Body of pancreas (tissue), 4 donors: ENCODE results near the gene DST. TPM values are rescaled to one million over a fixed set of nuclear protein-coding genes. Genes with fewer than 3 reads are reported as not detected.

ENCODE experiments used
- ATAC-seq: fragments of 150-250 bp; one replicate; pipeline ENCODE4 v1.9.1; 2016
- DNase-seq, 4 donors: peaks; one replicate each; pipeline ENCODE4 v3.0.0-alpha.2; 2019
- H3K27ac ChIP-seq, 4 donors: fragments of 200-600 bp; sonication (generic); 1 replicate in 3 of 4; 2 replicates in 1 of 4; pipeline versions ENCODE4 v1.5.1 to v1.6.1; 2016 to 2019; ENCODE audit warnings: mild to moderate bottlenecking in 1 of 4, mixed read lengths in 1 of 4, moderate library complexity in 1 of 4
- H3K27me3 ChIP-seq, 2 donors: fragments of 200-600 bp; sonication (generic); one replicate each; pipeline ENCODE4 v1.6.0; 2016; ENCODE audit warnings: mild to moderate bottlenecking in 1 of 2
- H3K36me3 ChIP-seq, 2 donors: fragments of 200-600 bp; sonication (generic); replicated peaks in 1 of 2; 2 replicates each; pipeline ENCODE4 v1.5.1; 2016; ENCODE audit warnings: low read depth in 2 of 2; ENCODE audit not compliant: insufficient read depth in 1 of 2
- H3K4me1 ChIP-seq: fragments of 200-600 bp; sonication (generic); one replicate; pipeline ENCODE4 v1.6.0; 2016
- H3K4me3 ChIP-seq, 2 donors: fragments of 200-600 bp; sonication (generic); 1 replicate in 1 of 2; 2 replicates in 1 of 2; pipeline ENCODE4 v1.5.1; 2016 to 2019
- H3K9me3 ChIP-seq, 3 donors: fragments of 200-600 bp; sonication (generic); 1 replicate in 2 of 3; 2 replicates in 1 of 3; pipeline ENCODE4 v1.5.1; 2016
- CTCF ChIP-seq, 7 experiments: fragments of 450-650 bp in 4 of 7; fragments of 200-600 bp in 3 of 7; sonication (generic) in 3 of 7; IDR thresholded peaks; one replicate each; pipeline ENCODE4 v1.5.1; 2016 to 2019; ENCODE audit warnings: antibody characterized with exemption in 7 of 7
- POLR2A ChIP-seq, 3 donors: fragments of 450-650 bp; IDR thresholded peaks; one replicate each; pipeline ENCODE4 v1.6.1; 2016; ENCODE audit warnings: antibody characterized with exemption in 3 of 3, mild to moderate bottlenecking in 2 of 3
- WGBS, 2 donors: methylation state at CpG; one replicate each; pipeline ENCODE4 v1.1.5; 2017; 5-methylcytosine and 5-hydroxymethylcytosine counted together
- intact Hi-C: fragments of 100-400 bp; cut with DNase I; formaldehyde crosslinking; loops from one replicate; pipeline ENCODE4 v1.15.1; 2023
- total RNA-seq, 2 donors: library from RNA; depleted of rRNA; stranded (reverse); fragments of >200 nt; gene quantifications; one replicate each; pipeline ENCODE4 v1.1.0, GENCODE V29; 2016

DST gene
- 100 to 1,000 TPM; 105 to 117 TPM for total RNA-seq

GRCh38 chr6:56642366-56643261, at the start of gene DST:
Gene DST, minus strand, starts transcription at chr6:56642889.
- DNase-seq (no peak), ATAC-seq (no peak)
- Histone ChIP-seq H3K4me1 (no peaks in the 10 kb centered on the region), H3K27ac (no peak within 1 kb of the TSS), H3K27me3 (no peaks in the 10 kb centered on the region), H3K4me3 (no peak within 1 kb of the TSS), H3K9me3 (no peaks in the 10 kb centered on the region), H3K36me3 (no peaks in the 10 kb centered on the region)
- 57 to 62% methylated on average over 7 of the region's 7 CpGs for WGBS, 2 donors
- intact Hi-C loops: loop anchor here (10.0 kb wide), 1 partner anchor 52 kb away; no protein-coding TSS in a partner anchor
- TF ChIP-seq POLR2A (IDR thresholded peaks at IDR 0.05) (no peak), CTCF (IDR thresholded peaks at IDR 0.05) (no peak)

- DNase-seq (no peak), ATAC-seq (no peak)
- WGBS, 2 donors: 23 to 41% methylated on average over 1 of the region's 1 CpG
- intact Hi-C loops: loop anchor here (10.0 kb wide), 1 partner anchor 47 kb away; the partner anchor contains the start of gene DST
- Histone ChIP-seq H3K4me3 (no peak overlapping the region), H3K4me1 (peaks cover 11% of the 10 kb centered on the region), H3K36me3 (no peaks in the 10 kb centered on the region), H3K9me3 (no peaks in the 10 kb centered on the region), H3K27me3 (no peaks in the 10 kb centered on the region), H3K27ac (peak overlapping the region in 3 of 4 donors; percentile 64 to 73 (median 73))
- TF ChIP-seq CTCF (IDR thresholded peaks at IDR 0.05) (no peak), POLR2A (IDR thresholded peaks at IDR 0.05) (no peak)
Observed at GRCh38 chr6:56691814-56692213, 49.1 kb upstream of the DST start.

GRCh38 chr6:56691286-56691595, 48.6 kb upstream of the DST start:
- no peak overlapping the region for H3K4me3 ChIP-seq
- intact Hi-C loops: loop anchor here (10.0 kb wide), 1 partner anchor 46 kb away; the partner anchor contains the start of gene DST
- TF ChIP-seq CTCF (IDR thresholded peaks at IDR 0.05) (no peak), POLR2A (IDR thresholded peaks at IDR 0.05) (no peak)
- peaks cover 11% of the 10 kb centered on the region for H3K4me1 ChIP-seq
- DNase-seq: no peak
- H3K9me3 ChIP-seq: no peaks in the 10 kb centered on the region
- 31 to 47% methylated on average over 2 of the region's 2 CpGs for WGBS, 2 donors
- H3K27ac ChIP-seq: peak overlapping the region in 3 of 4 donors; percentile 54 to 73 (median 64)
- no peaks in the 10 kb centered on the region for H3K36me3 ChIP-seq
- H3K27me3 ChIP-seq: no peaks in the 10 kb centered on the region
- ATAC-seq: no peak

GRCh38 chr6:56690519-56691285, 48.0 kb upstream of the DST start:
- 34 to 36% methylated on average over 4 of the region's 4 CpGs for WGBS, 2 donors
- Histone ChIP-seq H3K27me3 (no peaks in the 10 kb centered on the region), H3K4me3 (no peak overlapping the region), H3K36me3 (no peaks in the 10 kb centered on the region), H3K27ac (peak overlapping the region in 3 of 4 donors; percentile 54 to 73 (median 64)), H3K4me1 (peaks cover 11% of the 10 kb centered on the region), H3K9me3 (no peaks in the 10 kb centered on the region)
- DNase-seq: no peak
- intact Hi-C loops: loop anchor here (10.0 kb wide), 1 partner anchor 46 kb away; the partner anchor contains the start of gene DST
- TF ChIP-seq CTCF (IDR thresholded peaks at IDR 0.05) (no peak), POLR2A (IDR thresholded peaks at IDR 0.05) (no peak)
- peak; percentile 26 for ATAC-seq
